Measurements from ENCODE around the gene RCOR3.

RCOR3 gene

GRCh38 chr1:211287218-211287617, 28.1 kb downstream of the RCOR3 start:
- no peaks in the 10 kb centered on the region for H3K27me3 ChIP-seq (ENCODE audit: insufficient read depth, low read length, poor library complexity, severe bottlenecking)
- H3K9me3 ChIP-seq (ENCODE audit: insufficient read depth, low read depth, low read length) = no peaks in the 10 kb centered on the region
- H3K4me1 ChIP-seq (ENCODE audit: insufficient read depth, low read length, poor library complexity, severe bottlenecking) = no peaks in the 10 kb centered on the region
- H3K9ac ChIP-seq (ENCODE audit: low read depth, low read length, poor library complexity, severe bottlenecking) = no peak overlapping the region
- no peak overlapping the region for H3K4me2 ChIP-seq (ENCODE audit: low read depth, low read length, poor library complexity, severe bottlenecking)
- H3K9me2 ChIP-seq (replicated peaks; ENCODE audit: low read depth, low read length) = no peaks in the 10 kb centered on the region
- TF ChIP-seq EZH2phosphoT487 (IDR thresholded peaks at IDR 0.05; ENCODE audit: borderline replicate concordance) = no peak
- no peaks in the 10 kb centered on the region for H3F3A ChIP-seq (ENCODE audit: low read depth)
- peaks cover 5% of the 10 kb centered on the region; the same call in 1 of the 2 replicates for H3K79me2 ChIP-seq (ENCODE audit: insufficient read depth, low read length)
- peaks cover 65% of the 10 kb centered on the region for H3K36me3 ChIP-seq (ENCODE audit: insufficient read depth, low read length)
- H4K20me1 ChIP-seq (ENCODE audit: insufficient read depth, low read length, poor library complexity, severe bottlenecking) = no peaks in the 10 kb centered on the region
- no peak overlapping the region for H3K4me3 ChIP-seq (ENCODE audit: low read length, poor library complexity, severe bottlenecking)
- H2AFZ ChIP-seq (ENCODE audit: low read length) = no peak overlapping the region

- peaks cover 80% of the 10 kb centered on the region for H3K36me3 ChIP-seq (ENCODE audit: insufficient read depth, low read length)
- H3K9me2 ChIP-seq (replicated peaks; ENCODE audit: low read depth, low read length) = no peaks in the 10 kb centered on the region
- H4K20me1 ChIP-seq (ENCODE audit: insufficient read depth, low read length, poor library complexity, severe bottlenecking) = no peaks in the 10 kb centered on the region
- TF ChIP-seq EZH2phosphoT487 (IDR thresholded peaks at IDR 0.05; ENCODE audit: borderline replicate concordance) (no peak), CTCF (conservative IDR thresholded peaks at IDR 0.05; ENCODE audit: low read length) (no peak)
- no peaks in the 10 kb centered on the region for H3K27me3 ChIP-seq (ENCODE audit: insufficient read depth, low read length, poor library complexity, severe bottlenecking)
- no peak overlapping the region for H3K4me2 ChIP-seq (ENCODE audit: low read depth, low read length, poor library complexity, severe bottlenecking)
- no peaks in the 10 kb centered on the region for H3K4me1 ChIP-seq (ENCODE audit: insufficient read depth, low read length, poor library complexity, severe bottlenecking)
- H3F3A ChIP-seq (ENCODE audit: low read depth) = no peaks in the 10 kb centered on the region
- no peak overlapping the region for H2AFZ ChIP-seq (ENCODE audit: low read length)
- no peak overlapping the region for H3K4me3 ChIP-seq (ENCODE audit: low read length, poor library complexity, severe bottlenecking)
- no peaks in the 10 kb centered on the region for H3K9me3 ChIP-seq (ENCODE audit: insufficient read depth, low read depth, low read length)
- no peak overlapping the region for H3K9ac ChIP-seq (ENCODE audit: low read depth, low read length, poor library complexity, severe bottlenecking)
- no peaks in the 10 kb centered on the region for H3K79me2 ChIP-seq (ENCODE audit: insufficient read depth, low read length)
Measured at GRCh38 chr1:211292411-211292810, 33.2 kb downstream of the RCOR3 start.

- Histone ChIP-seq H3K36me3 (ENCODE audit: insufficient read depth, low read length) (peaks cover 80% of the 10 kb centered on the region), H3K9me3 (ENCODE audit: insufficient read depth, low read depth, low read length) (no peaks in the 10 kb centered on the region), H3K79me2 (ENCODE audit: insufficient read depth, low read length) (no peaks in the 10 kb centered on the region), H3K27me3 (ENCODE audit: insufficient read depth, low read length, poor library complexity, severe bottlenecking) (no peaks in the 10 kb centered on the region), H3K9ac (ENCODE audit: low read depth, low read length, poor library complexity, severe bottlenecking) (no peak overlapping the region), H2AFZ (ENCODE audit: low read length) (no peak overlapping the region), H3K4me1 (ENCODE audit: insufficient read depth, low read length, poor library complexity, severe bottlenecking) (no peaks in the 10 kb centered on the region), H3K9me2 (replicated peaks; ENCODE audit: low read depth, low read length) (no peaks in the 10 kb centered on the region), H3F3A (ENCODE audit: low read depth) (no peaks in the 10 kb centered on the region), H3K4me2 (ENCODE audit: low read depth, low read length, poor library complexity, severe bottlenecking) (no peak overlapping the region), H4K20me1 (ENCODE audit: insufficient read depth, low read length, poor library complexity, severe bottlenecking) (no peaks in the 10 kb centered on the region), H3K4me3 (ENCODE audit: low read length, poor library complexity, severe bottlenecking) (no peak overlapping the region)
- TF ChIP-seq CTCF (conservative IDR thresholded peaks at IDR 0.05; ENCODE audit: low read length) (no peak), EZH2phosphoT487 (IDR thresholded peaks at IDR 0.05; ENCODE audit: borderline replicate concordance) (no peak)
Measured at GRCh38 chr1:211296396-211296795, 37.2 kb downstream of the RCOR3 start.

- Histone ChIP-seq H3K9ac (ENCODE audit: low read depth, low read length, poor library complexity, severe bottlenecking) (no peak overlapping the region), H2AFZ (ENCODE audit: low read length) (no peak overlapping the region), H4K20me1 (ENCODE audit: insufficient read depth, low read length, poor library complexity, severe bottlenecking) (no peaks in the 10 kb centered on the region), H3K4me3 (ENCODE audit: low read length, poor library complexity, severe bottlenecking) (no peak overlapping the region), H3K79me2 (ENCODE audit: insufficient read depth, low read length) (no peaks in the 10 kb centered on the region), H3K4me2 (ENCODE audit: low read depth, low read length, poor library complexity, severe bottlenecking) (no peak overlapping the region), H3K9me3 (ENCODE audit: insufficient read depth, low read depth, low read length) (no peaks in the 10 kb centered on the region), H3K4me1 (ENCODE audit: insufficient read depth, low read length, poor library complexity, severe bottlenecking) (peaks cover 9% of the 10 kb centered on the region), H3F3A (ENCODE audit: low read depth) (no peaks in the 10 kb centered on the region), H3K27me3 (ENCODE audit: insufficient read depth, low read length, poor library complexity, severe bottlenecking) (no peaks in the 10 kb centered on the region), H3K9me2 (replicated peaks; ENCODE audit: low read depth, low read length) (no peaks in the 10 kb centered on the region), H3K36me3 (ENCODE audit: insufficient read depth, low read length) (peaks cover 46% of the 10 kb centered on the region; the same call in 1 of the 2 replicates)
- TF ChIP-seq CTCF (conservative IDR thresholded peaks at IDR 0.05; ENCODE audit: low read length) (no peak), EZH2phosphoT487 (IDR thresholded peaks at IDR 0.05; ENCODE audit: borderline replicate concordance) (no peak)
Measured at GRCh38 chr1:211305044-211305443, 45.9 kb downstream of the RCOR3 start.
